MM.1S (cell line): Measurements from ENCODE around the gene DPY19L1.
"Not testable (repeated sequence)": the region's sequence is repeated elsewhere in the genome, so short reads cannot be mapped to it uniquely, and the experiment has no call there.

Experiments
- EZH2 ChIP-seq: fragments of 300-600 bp; sonication (generic); optimal IDR thresholded peaks from 2 replicates; pipeline ENCODE3; 2017; ENCODE audit warnings: low read depth, mild to moderate bottlenecking, antibody characterized with exemption, low read length, mixed read lengths
- EZH2phosphoT487 ChIP-seq: fragments of 300-600 bp; sonication (generic); IDR thresholded peaks from 2 replicates; pipeline ENCODE4 v1.6.1; 2018; ENCODE audit warnings: antibody characterized with exemption, low read length
- TF ChIP-seq, protein P1 (sequence below): fragments of 300-600 bp; sonication (generic); IDR thresholded peaks from 2 replicates; pipeline ENCODE4 v1.5.1; 2016; ENCODE audit warnings: antibody characterized with exemption, low read length, mixed read lengths

DNA sequence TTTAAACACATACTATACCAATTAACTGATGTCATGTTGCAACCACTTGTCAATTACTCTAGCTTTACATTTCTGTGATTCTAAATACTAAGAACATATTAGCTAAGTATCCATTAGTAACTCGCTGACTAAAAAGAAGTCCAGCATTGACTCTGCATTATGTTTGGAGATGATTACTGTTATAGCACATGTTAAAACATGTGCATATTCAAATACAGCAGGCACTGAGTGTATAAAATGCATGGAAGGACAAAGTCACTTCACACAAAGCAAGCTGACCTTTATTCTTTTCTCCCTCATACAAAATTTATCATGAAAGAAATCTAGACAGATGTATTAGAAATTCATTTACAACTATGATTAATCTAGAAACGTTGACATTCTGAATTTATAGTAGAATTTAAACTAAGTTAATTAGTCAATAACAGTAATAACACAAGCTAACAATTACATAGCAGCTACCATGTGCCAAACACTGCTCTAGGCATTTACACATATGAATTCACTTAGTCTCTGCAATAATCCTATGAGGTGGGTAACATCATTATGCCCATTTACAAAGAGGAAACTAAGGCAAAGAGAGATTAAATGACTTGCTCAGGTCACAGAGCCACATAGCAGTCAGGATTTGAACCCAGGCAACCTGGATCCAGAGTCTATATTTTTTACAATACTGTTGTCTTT, 48.7 kb downstream of the DPY19L1 start:
- TF ChIP-seq, protein P1, sequence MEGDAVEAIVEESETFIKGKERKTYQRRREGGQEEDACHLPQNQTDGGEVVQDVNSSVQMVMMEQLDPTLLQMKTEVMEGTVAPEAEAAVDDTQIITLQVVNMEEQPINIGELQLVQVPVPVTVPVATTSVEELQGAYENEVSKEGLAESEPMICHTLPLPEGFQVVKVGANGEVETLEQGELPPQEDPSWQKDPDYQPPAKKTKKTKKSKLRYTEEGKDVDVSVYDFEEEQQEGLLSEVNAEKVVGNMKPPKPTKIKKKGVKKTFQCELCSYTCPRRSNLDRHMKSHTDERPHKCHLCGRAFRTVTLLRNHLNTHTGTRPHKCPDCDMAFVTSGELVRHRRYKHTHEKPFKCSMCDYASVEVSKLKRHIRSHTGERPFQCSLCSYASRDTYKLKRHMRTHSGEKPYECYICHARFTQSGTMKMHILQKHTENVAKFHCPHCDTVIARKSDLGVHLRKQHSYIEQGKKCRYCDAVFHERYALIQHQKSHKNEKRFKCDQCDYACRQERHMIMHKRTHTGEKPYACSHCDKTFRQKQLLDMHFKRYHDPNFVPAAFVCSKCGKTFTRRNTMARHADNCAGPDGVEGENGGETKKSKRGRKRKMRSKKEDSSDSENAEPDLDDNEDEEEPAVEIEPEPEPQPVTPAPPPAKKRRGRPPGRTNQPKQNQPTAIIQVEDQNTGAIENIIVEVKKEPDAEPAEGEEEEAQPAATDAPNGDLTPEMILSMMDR, result not testable (repeated sequence)
- not testable (repeated sequence) for TF ChIP-seq EZH2, EZH2phosphoT487
